Measurements from ENCODE around the gene INPP5F. TPM values are rescaled to one million over a fixed set of nuclear protein-coding genes. Genes with fewer than 3 reads are reported as not detected.

INPP5F gene
- total and polyA plus RNA-seq, 9 of the 15 experiments (the other 6 are each of a cell fraction or from before 2014, with no cell fraction given), result 1.6 to 7.3 (median 6.0) TPM

DNA sequence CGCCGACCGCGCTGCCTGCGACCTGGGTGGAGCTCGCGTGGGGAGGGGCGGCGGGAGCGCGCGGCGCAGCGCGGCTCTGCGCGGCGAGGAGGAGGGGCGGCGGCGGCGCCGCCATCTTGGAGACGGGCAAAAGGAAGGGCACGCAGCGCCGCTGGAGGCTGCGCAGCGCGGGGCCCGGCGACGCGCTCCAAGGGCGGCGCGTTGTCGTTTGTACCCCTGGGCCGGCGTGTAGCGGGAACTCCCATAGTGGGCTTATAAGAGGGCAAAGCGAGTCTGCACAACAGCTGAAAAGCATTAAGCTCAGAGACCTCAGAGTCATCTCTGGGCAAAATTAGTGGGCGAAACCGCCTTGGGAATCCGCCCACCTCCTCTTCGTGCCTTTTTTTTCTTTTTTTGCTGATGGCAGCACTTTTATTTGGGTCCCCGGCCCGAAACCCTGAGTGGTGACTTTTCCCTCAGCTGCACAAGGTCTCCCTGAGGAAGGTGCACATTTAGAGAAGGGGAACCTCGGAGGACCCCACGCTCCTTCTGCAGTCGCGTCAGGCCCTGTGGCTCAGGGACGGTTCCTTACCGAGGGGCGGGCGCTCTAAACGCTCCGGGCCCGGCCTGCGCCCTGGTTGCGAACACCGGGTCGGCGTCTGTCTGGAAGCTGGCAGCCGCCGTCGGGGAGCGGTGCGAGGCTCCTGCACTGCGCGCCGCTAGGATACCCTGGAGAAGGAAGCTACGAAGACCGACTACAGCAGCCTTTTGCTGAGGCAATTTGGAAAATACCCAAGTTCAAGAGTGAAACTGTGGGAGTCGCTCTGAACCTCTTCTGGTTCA is 147.2 kb downstream of the INPP5F start (continued):
- TF ChIP-seq, protein P1, sequence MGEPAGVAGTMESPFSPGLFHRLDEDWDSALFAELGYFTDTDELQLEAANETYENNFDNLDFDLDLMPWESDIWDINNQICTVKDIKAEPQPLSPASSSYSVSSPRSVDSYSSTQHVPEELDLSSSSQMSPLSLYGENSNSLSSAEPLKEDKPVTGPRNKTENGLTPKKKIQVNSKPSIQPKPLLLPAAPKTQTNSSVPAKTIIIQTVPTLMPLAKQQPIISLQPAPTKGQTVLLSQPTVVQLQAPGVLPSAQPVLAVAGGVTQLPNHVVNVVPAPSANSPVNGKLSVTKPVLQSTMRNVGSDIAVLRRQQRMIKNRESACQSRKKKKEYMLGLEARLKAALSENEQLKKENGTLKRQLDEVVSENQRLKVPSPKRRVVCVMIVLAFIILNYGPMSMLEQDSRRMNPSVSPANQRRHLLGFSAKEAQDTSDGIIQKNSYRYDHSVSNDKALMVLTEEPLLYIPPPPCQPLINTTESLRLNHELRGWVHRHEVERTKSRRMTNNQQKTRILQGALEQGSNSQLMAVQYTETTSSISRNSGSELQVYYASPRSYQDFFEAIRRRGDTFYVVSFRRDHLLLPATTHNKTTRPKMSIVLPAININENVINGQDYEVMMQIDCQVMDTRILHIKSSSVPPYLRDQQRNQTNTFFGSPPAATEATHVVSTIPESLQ (CRISPR knock-in tag; IDR thresholded peaks at IDR 0.05), result peak; percentile 73; the same call in 1 of the 2 replicates
- TF ChIP-seq RBBP5 (IDR thresholded peaks at IDR 0.05; ENCODE audit: borderline replicate concordance, insufficient read depth, low read length, poor library complexity, severe bottlenecking), result peak; percentile 2
- 0 out of 2 replicates have a peak, but pooled peaks have one; percentile 29 for TF ChIP-seq ATF7 (IDR thresholded peaks at IDR 0.05)
- TF ChIP-seq, protein P2, sequence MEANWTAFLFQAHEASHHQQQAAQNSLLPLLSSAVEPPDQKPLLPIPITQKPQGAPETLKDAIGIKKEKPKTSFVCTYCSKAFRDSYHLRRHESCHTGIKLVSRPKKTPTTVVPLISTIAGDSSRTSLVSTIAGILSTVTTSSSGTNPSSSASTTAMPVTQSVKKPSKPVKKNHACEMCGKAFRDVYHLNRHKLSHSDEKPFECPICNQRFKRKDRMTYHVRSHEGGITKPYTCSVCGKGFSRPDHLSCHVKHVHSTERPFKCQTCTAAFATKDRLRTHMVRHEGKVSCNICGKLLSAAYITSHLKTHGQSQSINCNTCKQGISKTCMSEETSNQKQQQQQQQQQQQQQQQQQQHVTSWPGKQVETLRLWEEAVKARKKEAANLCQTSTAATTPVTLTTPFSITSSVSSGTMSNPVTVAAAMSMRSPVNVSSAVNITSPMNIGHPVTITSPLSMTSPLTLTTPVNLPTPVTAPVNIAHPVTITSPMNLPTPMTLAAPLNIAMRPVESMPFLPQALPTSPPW (CRISPR knock-in tag; IDR thresholded peaks at IDR 0.05), result peak; percentile 88
- TF ChIP-seq RBM17 (IDR thresholded peaks at IDR 0.05; ENCODE audit: borderline replicate concordance, low read depth, low read length), result no peak
- TF ChIP-seq, protein P3, sequence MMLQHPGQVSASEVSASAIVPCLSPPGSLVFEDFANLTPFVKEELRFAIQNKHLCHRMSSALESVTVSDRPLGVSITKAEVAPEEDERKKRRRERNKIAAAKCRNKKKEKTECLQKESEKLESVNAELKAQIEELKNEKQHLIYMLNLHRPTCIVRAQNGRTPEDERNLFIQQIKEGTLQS (IDR thresholded peaks at IDR 0.05), result no peak
- TF ChIP-seq, protein P3 (CRISPR knock-in tag; conservative IDR thresholded peaks at IDR 0.05), result no peak
- peak; percentile 72 for TF ChIP-seq RBFOX2 (IDR thresholded peaks at IDR 0.05; ENCODE audit: low read depth, low read length)
- TF ChIP-seq, protein P4, sequence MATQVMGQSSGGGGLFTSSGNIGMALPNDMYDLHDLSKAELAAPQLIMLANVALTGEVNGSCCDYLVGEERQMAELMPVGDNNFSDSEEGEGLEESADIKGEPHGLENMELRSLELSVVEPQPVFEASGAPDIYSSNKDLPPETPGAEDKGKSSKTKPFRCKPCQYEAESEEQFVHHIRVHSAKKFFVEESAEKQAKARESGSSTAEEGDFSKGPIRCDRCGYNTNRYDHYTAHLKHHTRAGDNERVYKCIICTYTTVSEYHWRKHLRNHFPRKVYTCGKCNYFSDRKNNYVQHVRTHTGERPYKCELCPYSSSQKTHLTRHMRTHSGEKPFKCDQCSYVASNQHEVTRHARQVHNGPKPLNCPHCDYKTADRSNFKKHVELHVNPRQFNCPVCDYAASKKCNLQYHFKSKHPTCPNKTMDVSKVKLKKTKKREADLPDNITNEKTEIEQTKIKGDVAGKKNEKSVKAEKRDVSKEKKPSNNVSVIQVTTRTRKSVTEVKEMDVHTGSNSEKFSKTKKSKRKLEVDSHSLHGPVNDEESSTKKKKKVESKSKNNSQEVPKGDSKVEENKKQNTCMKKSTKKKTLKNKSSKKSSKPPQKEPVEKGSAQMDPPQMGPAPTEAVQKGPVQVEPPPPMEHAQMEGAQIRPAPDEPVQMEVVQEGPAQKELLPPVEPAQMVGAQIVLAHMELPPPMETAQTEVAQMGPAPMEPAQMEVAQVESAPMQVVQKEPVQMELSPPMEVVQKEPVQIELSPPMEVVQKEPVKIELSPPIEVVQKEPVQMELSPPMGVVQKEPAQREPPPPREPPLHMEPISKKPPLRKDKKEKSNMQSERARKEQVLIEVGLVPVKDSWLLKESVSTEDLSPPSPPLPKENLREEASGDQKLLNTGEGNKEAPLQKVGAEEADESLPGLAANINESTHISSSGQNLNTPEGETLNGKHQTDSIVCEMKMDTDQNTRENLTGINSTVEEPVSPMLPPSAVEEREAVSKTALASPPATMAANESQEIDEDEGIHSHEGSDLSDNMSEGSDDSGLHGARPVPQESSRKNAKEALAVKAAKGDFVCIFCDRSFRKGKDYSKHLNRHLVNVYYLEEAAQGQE (IDR thresholded peaks at IDR 0.05; ENCODE audit: borderline replicate concordance), result no peak
- TF ChIP-seq, protein P4 (CRISPR knock-in tag; IDR thresholded peaks at IDR 0.05; ENCODE audit: low read depth), result no peak
- no peak for TF ChIP-seq CBX3 (IDR thresholded peaks at IDR 0.05; ENCODE audit: borderline replicate concordance in 1 of 2, low read length in 2 of 2)
- TF ChIP-seq FOXK1 (CRISPR knock-in tag; IDR thresholded peaks at IDR 0.05; ENCODE audit: borderline replicate concordance), result no peak
- no peak for TF ChIP-seq ZNF146 (CRISPR knock-in tag; IDR thresholded peaks at IDR 0.05; ENCODE audit: unreplicated experiment)

Measured in K562 (cell line).